ENCODE measurements around the gene ADAR. TPM values are rescaled to one million over a fixed set of nuclear protein-coding genes. Genes with fewer than 3 reads are reported as not detected.

ADAR gene
- total and polyA plus RNA-seq, 2 of the 8 experiments (the other 6 are each of a cell fraction or from before 2014, with no cell fraction given): 125 to 242 TPM

GRCh38 chr1:154550657-154551056, 57.3 kb downstream of the ADAR start (continued):
- TF ChIP-seq GABPA (IDR thresholded peaks at IDR 0.05; ENCODE audit: borderline replicate concordance, insufficient read depth, low read length): no peak
- TF ChIP-seq SIX5 (IDR thresholded peaks at IDR 0.05; ENCODE audit: low read depth, low read length): no peak
